8988T (cell line): ENCODE data around the gene P2RX6.
"Not testable (repeated sequence)": the region's sequence is repeated elsewhere in the genome, so short reads cannot be mapped to it uniquely, and the experiment has no call there.

ENCODE experiments used
- DNase-seq: peaks from one replicate; pipeline ENCODE4 v3.0.0; 2011

The P2RX6 gene

DNA sequence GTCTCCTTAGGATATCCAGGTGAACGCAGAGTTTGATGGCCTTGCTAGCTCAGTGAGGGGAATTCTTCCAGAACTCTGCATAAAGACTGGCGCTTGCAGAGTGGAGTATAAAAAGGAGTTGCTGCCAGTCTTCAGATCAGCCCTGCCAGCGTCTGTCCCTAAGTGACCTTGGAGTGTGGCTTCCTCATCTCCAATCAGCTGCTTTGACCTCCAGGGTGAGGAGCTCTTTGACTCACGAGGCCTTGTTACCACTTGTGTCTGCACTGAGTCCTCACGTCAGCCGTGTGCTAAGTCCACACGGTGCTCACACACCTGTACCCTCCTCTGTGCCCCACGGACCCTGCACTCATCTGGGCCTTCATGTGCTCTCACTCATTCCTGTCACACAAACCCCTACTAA lies 45.4 kb downstream of the P2RX6 start:
- not testable (repeated sequence) for DNase-seq

DNA sequence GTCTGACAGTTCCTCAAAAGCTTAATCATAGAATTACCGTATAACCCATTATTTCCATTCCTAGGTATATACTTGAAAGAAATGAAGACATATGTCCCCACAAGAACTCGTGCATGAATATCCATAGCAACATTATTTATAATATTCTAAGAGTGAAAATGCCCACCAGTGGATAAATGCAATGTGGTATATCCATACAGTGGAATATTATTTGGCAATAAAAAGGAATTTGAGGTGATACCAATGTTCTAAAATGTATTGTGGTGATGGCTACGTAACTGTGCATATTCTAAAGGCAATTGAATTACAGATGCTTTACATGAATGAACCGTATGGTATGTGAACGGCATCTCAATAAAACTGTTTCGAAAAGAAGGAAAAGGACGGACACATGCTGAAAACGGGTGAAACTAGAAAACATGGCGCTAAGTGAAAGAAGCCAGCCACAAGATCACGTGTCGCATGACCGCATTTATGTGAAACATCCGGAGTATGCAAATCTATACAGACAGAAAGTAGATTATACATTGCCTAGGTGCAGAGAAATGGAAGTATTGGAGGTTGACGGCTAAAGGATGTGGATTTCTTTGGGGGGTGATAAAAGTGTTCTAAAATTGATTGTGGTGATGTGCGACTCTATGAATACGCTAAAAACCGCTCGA lies 46.8 kb downstream of the P2RX6 start:
- not testable (repeated sequence) for DNase-seq

DNA sequence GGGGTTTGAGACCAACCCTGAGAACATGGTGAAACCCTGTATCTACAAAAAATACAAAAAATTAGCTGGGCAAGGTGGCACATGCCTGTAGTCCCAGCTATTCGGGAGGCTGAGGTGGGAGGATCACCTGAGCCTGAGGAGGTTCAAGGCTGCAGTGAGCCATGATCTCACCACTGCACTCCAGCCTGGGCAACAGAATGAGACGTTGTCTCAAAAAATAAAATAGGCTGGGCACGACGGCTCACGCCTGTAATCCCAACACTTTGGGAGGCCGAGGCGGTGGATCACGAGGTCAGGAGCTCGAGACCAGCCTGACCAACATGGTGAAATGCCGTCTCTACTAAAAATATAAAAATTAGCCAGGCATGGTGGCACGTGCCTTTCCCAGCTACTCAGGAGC lies 49.5 kb downstream of the P2RX6 start:
- not testable (repeated sequence) for DNase-seq

DNA sequence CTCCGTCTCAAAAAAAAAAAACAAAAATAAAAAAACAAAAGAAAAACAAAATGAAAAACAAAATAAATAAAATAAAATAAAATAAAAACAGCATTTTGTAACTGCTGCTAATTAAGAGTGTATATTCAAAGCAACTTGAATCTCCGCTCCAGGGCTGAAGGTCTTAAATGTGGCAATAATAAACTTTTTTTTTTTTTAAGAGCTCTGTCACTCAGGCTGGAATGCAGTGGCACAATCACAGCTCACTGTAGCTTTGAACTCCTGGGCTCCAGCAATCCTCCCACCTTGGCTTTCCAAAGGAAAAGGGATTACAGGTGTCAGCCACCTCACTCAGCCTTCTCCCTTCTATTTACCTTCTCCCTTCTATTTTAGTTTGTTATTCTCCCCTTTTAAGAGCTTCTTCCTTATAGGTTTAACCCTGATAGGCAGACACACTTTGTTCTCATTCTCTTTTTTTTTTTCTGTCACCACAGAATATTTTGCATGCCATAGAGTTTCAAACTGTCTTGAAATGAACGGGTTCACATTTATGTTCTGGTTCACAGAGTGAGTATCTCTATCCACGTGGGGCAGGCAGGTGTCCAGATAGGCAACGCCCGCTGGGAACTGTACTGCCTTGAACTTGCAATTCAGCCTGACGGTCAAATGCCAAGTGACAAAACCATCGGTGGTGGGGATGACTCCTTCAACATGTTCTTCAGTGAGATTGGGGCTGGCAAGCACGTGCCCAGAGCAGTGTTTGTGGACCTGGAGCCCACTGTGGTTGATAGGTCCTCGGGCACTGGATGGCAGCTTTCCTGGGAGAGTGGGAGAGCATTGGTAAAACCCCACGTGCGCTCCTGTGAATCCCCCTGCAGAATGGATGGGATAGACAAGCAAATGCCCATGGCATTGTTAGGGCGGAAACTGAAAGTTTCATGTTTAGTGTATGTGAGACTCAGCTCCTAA lies 50.2 kb downstream of the P2RX6 start:
- DNase-seq = no peak

DNA sequence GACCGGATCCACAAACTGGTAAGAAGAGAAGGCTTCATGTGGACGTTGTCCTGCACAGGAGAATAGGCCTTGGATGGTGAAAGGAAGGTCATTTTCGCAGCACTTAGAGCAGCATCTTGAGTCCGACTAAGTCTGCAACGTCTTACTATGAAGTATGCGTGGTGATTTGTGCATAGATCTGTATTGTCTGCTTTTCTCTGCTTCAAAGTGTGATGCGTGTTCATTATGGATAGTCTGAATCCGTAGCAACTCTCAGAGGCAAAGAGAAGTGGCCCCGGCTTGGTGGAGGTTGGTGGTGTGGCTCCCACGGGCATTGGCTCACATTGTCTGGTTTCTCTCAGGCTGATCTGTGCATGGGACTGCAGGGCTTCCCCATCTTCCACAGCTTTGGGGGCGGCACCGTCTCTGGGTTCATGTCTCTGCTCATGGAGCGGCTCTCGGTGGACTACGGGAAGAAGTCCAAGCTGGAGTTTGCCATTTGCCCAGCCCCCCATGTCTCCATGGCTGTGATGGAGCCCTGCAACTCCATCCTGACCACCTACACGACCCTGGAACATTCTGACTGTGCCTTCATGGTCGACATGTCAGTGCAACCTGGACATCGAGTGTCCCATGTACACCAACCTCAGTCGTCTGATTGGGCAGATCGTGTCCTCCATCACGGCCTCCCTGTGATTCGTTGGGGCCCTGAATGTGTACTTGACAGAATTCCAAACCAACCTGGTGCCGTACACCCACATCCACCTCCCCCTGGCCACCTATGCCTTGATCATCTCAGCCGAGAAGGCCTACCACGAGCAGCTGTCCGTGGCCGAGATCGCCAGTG lies 52.3 kb downstream of the P2RX6 start:
- DNase-seq = no peak

DNA sequence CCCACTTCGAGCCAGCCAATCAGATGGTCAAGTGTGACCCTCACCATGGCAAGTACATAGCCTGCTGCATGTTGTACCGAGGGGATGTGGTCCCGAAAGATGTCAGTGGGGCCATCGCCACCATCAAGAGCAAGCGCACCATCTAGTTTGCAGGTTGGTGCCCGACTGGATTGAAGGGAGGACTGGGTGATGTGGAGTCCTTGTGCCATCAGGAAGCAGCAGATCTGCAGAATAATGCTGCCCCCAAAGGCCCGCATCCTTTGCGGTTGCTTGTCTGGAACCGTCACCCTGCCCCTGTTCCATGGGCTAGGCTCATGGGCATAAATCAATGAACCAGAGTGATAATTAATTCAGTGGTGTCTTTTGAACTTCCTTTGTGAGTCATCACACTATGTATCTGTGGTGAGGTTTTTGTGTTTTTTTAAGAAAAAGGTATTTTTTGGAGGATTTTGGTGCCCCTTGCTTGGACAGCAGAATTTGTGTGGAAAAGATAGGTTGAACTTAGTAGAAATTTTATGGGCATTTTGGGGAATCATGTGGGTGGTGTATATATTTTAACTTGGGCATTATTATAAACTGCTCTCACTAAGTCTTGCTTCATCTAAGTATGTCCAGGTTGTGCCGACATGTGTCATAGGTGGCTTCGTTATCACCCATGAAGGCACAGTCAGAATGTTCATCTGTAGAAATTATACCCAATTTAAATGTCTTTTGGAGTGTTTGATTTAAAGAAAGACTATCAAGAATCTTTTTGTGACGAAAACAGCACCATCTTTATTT lies 53.1 kb downstream of the P2RX6 start:
- no peak for DNase-seq

DNA sequence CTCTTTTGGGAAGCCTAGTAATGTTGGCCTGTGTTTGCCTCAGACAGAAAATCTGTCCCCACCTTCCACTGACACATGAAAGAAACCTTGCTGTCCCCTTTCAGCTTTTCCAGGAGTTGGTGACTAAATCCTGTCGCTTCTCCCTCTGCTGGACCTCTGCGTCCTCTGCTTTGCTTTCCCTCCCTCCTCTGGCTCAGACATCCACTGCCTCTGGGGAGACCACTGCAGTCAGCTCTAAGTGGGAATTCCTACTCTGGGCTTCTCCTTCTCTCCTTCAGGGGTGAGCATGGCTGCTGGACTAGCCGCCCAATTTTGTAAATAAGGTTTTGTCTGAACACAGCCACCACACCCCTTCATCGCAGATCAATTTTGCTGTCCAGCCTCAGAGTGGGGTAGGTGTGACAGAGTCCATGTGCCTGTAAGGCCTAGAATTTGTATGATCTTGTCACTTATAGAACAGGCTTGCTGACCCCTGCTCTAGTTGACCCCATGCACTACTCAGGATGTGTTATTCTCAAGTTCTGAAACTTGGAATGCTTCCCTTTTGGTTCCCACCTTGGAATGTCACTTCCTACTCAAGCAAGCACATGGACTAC lies 53.8 kb downstream of the P2RX6 start:
- DNase-seq = no peak

DNA sequence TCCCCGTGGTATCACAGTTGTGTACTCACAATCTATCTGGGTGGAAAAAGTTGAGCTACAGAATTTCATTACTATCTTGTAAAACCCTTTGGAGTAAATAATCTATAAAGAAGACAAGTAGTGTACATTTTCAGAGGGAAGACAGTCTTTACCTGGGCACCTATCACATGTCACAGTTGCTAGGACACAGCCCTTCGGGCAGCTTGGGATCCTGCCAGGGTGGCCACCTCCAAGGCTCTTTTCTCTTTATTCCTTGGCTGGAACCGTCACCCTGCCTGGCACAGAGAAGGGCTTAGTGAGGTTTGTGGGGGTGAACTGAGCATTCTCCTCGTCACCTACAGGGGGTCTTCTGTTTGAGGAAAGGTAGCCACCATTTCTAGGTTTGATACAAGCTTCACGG lies 54.4 kb downstream of the P2RX6 start:
- no peak for DNase-seq

DNA sequence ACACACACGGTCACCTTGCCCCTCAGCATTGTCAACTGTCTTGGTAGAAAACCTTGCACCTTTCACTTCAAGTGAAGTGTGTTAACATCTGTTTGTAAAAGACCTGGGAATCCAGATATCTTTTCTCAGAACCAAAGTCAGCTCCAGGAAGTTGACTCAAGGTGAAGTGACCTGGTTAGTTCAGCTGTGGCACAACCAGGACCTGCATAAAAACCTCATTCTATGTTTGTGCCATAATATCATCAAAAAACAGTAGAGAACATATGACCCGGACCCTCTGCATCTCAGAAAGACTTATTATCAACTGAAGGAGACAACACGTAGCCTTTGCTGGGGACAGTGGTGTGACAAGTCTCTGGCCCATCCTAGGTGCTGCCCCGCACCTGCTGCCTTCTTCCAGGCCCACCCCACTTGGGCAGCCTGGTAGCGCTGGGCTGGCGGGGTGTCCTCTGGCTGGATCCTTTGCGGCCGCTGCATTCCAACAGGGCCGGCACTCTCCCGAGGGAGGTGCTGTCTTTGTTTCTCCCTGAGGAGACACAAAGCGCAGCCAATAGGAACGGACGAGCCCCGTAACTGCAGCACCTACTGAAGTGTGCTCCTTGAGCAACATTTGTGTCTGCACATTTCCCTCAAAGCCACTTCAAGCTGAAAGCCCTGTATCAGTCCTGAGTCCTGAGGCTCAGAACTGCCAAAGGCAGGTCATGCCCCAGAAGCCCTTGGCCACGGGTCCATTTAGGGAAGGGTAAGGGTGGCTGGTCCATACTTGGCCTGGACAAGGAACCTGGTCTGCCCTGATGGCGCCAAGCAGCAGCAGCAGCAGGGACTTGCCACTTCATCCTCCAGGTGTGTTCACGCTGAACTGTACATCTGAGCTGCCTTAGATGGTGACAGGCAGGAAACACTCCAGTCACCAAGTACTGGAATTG lies 56.0 kb downstream of the P2RX6 start:
- DNase-seq = no peak

DNA sequence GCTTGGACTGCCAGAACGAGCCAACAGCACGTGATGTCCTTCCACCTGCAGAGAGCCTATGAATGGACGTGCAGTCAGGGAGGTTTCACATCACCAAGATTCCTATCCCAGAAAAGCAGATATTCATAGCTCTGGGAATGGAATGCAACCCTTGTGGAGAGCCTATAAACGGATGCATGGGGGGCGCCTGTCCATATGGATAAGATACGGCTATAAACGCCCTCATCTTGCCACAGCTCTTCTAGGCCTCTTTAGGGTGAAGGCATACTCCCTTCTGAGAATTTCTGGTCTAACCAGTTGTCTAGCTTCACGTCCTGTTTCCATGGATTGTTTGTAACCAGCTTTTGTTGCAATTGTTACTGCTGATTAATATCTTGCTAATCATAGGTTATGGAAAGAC lies 56.8 kb downstream of the P2RX6 start:
- not testable (repeated sequence) for DNase-seq

DNA sequence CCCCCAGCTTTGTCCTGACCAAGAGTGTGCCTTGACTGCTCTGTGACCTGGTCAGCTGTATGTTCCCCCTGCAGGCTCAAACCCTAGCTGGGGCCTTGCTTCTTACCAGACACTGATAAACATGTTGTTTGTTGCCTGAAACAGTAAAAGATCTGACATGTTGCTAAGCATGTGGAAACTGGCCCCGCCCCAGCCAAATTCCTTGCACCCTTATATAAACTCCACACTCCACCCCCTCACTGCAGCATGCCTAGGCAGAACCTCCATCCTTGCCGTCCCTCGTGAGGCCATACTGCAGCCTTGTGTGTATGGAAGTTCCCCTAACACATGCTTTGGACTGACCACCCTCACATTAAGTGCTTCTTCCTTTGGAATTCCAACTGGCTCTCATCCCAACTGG lies 58.1 kb downstream of the P2RX6 start:
- DNase-seq = no peak

DNA sequence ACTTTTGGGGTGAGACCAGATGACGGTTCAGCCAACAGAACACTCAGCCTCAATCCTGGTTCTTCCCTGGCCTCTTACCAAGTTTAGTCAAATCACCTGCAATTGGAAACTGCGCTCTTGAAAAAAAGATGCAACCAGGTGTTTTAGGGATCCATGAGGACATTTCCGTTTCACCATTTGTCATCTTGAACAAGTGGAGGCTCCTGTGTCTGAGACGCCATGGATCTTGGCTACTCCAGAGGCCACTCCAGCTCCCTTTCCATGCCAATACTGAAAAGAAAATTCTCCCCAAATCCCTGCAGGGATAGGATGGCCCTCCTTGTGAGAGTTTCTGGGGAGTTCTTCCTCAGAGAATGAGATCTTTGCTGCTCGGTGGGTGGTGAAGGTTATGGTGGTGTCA lies 58.5 kb downstream of the P2RX6 start:
- no peak for DNase-seq

DNA sequence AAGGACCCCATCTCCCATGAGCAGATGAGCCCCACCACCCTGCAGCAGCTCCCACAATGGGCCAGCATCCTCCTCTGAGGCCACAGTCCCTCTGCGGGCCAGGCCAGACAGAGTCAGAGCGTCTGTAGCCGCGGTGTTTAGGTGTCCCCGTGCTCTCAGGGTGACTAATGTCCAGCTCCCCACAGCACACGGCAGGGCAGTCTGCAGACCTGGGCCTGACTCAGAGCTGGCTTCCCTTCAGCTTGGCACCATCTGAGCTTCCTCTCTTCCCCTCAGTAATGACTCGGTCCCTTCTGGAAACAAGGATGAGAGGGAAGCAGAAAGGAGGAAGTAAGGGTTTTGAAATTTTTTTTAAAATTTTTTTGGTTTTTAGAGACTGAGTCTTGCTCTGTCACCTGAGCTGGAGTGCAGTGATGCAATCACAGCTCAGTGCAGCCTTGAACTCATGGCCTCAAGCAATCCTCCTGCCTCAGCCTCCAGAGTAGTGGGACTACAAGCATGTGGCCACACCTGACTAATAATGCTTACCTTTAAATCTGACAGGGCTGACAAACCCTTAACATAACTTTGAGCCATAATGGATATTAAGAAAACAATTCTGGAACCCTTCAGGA lies 59.2 kb downstream of the P2RX6 start:
- peak; percentile 65 for DNase-seq

DNA sequence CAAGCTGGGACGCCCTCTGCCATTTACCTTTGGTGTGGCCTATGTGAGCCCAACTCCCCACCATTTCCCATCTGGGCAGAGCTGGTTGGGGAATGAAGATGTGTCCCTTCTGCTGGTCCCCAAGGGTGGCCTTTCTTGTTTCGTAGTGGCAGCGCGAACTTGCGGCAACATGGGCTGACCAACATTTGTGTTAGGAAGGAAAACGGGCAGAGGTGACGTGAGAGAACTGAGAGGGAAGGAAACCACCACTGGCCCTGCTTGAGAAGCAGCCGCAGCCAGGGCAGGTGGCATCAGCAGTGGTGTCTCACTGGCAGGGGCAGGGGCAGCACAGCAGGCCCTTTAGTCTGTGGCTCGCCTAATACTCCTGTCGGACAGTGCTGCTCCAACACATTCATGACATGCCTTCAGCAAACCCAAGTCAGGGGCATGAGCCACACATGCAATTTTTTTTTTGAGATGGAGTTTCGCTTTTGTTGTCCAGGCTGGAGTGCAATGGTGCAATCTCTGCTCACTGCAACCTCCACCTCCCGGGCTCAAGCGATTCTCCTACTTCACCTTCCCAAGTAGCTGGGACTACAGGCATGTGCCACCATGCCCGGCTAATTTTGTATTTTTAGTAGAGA lies 60.7 kb downstream of the P2RX6 start:
- DNase-seq = no peak

DNA sequence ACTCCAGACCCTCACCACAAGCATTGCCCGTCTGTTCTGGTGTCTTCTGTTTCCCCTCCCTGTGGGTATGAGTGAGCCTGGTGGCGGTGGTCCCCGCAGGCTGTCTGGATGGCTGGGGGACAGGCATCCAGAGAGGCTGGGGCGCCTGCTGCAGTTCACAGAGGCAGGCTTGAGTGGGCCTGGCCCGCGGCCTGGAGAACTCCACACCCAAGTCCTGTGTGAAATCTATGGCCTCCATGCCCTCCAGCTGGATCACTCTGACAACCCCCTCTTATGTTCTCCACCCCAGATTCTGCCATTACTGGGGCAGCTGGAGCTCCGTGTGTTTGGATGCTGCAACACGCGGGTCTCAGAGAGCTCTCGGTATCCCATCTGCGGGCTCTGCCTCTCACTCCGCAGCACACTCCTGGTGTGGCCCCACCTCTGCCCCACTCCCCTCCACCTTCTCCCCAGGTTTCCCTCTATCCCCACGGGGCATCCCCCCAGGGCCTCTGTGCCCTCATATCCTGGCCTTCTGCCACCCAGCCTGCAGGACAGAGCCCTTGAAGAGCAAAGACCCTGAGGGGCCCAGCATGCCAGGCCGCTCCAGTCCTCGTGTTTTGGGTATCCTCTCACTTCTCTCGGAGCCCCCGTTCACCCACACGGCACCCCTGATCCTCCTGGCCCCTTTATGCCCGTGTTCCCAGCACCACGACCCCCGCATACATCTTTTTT lies 62.1 kb downstream of the P2RX6 start:
- no peak for DNase-seq
